ENCODE measurements around the gene AMH. TPM values are rescaled to one million over a fixed set of nuclear protein-coding genes. Genes with fewer than 3 reads are reported as not detected.

AMH gene
- total and polyA plus RNA-seq, 5 donors from 2014 or later: 3.5 TPM; not detected in 4

- peaks cover 5% of the 10 kb centered on the region for H3K36me3 Mint-ChIP-seq
- peaks cover 0 to 8% (median under 1%) of the 10 kb centered on the region in 4 donors for H3K4me1 Mint-ChIP-seq
- H3K27me3 ChIP-seq (ENCODE audit: control insufficient read depth, insufficient read depth, low read length): no peaks in the 10 kb centered on the region
- no peak for ATAC-seq (ENCODE audit: low read depth in 2 of 2)
- H3K4me3 ChIP-seq (ENCODE audit: low read depth, low read length): no peak overlapping the region
- no peaks in the 10 kb centered on the region for H3K27me3 Mint-ChIP-seq
- no peaks in the 10 kb centered on the region for H3K9me3 Mint-ChIP-seq
- peaks cover 3% of the 10 kb centered on the region for H3K4me1 ChIP-seq (ENCODE audit: control insufficient read depth, insufficient read depth, low read length, poor library complexity, severe bottlenecking)
- H3K4me3 Mint-ChIP-seq: peak overlapping the region in 1 of 4 donors; percentile 21
- DNase-seq: no peak
- no peak overlapping the region for H3K27ac ChIP-seq (ENCODE audit: insufficient read depth, low read length, poor library complexity, severe bottlenecking)
- H3K9me3 ChIP-seq (ENCODE audit: control insufficient read depth in 2 of 2, low read length in 2 of 2): no peaks in the 10 kb centered on the region
- no peak overlapping the region for H3K27ac Mint-ChIP-seq
- peaks cover 8% of the 10 kb centered on the region for H3K36me3 ChIP-seq (ENCODE audit: control insufficient read depth, insufficient read depth, low read length)
These were observed 20.7 kb upstream of the AMH start for GRCh38 chr19:2228157-2229030.

- H3K27me3 Mint-ChIP-seq: no peaks in the 10 kb centered on the region
- H3K4me1 ChIP-seq (ENCODE audit: control insufficient read depth, insufficient read depth, low read length, poor library complexity, severe bottlenecking): peaks cover 10% of the 10 kb centered on the region
- peaks cover 8% of the 10 kb centered on the region for H3K36me3 ChIP-seq (ENCODE audit: control insufficient read depth, insufficient read depth, low read length)
- H3K27ac Mint-ChIP-seq: no peak overlapping the region
- H3K9me3 ChIP-seq (ENCODE audit: control insufficient read depth in 2 of 2, low read length in 2 of 2): no peaks in the 10 kb centered on the region
- no peak overlapping the region for H3K27ac ChIP-seq (ENCODE audit: insufficient read depth, low read length, poor library complexity, severe bottlenecking)
- H3K27me3 ChIP-seq (ENCODE audit: control insufficient read depth, insufficient read depth, low read length): no peaks in the 10 kb centered on the region
- no peak for DNase-seq
- H3K4me1 Mint-ChIP-seq: peaks cover 0 to 13% (median 5%) of the 10 kb centered on the region in 4 donors
- peak overlapping the region in 1 of 4 donors; percentile 21 for H3K4me3 Mint-ChIP-seq
- ATAC-seq (ENCODE audit: low read depth in 2 of 2): no peak
- H3K36me3 Mint-ChIP-seq: peaks cover 5% of the 10 kb centered on the region
- H3K9me3 Mint-ChIP-seq: no peaks in the 10 kb centered on the region
- H3K4me3 ChIP-seq (ENCODE audit: low read depth, low read length): no peak overlapping the region
These were observed 19.8 kb upstream of the AMH start for GRCh38 chr19:2229103-2230032.

GRCh38 chr19:2230033-2230531 lies 19.0 kb upstream of the AMH start:
- H3K36me3 ChIP-seq (ENCODE audit: control insufficient read depth, insufficient read depth, low read length): peaks cover 5% of the 10 kb centered on the region
- Mint-ChIP-seq H3K9me3 (no peaks in the 10 kb centered on the region), H3K4me3 (peak overlapping the region in 1 of 4 donors; percentile 89), H3K4me1 (peaks cover 0 to 20% (median 8%) of the 10 kb centered on the region in 4 donors), H3K36me3 (no peaks in the 10 kb centered on the region), H3K27me3 (no peaks in the 10 kb centered on the region), H3K27ac (no peak overlapping the region)
- no peak for DNase-seq
- no peak overlapping the region for H3K27ac ChIP-seq (ENCODE audit: insufficient read depth, low read length, poor library complexity, severe bottlenecking)
- no peak for ATAC-seq (ENCODE audit: low read depth in 2 of 2)
- H3K9me3 ChIP-seq (ENCODE audit: control insufficient read depth in 2 of 2, low read length in 2 of 2): no peaks in the 10 kb centered on the region
- H3K27me3 ChIP-seq (ENCODE audit: control insufficient read depth, insufficient read depth, low read length): no peaks in the 10 kb centered on the region
- H3K4me1 ChIP-seq (ENCODE audit: control insufficient read depth, insufficient read depth, low read length, poor library complexity, severe bottlenecking): peaks cover 15% of the 10 kb centered on the region
- no peak overlapping the region for H3K4me3 ChIP-seq (ENCODE audit: low read depth, low read length)

GRCh38 chr19:2230807-2231533 lies 18.2 kb upstream of the AMH start:
- Mint-ChIP-seq H3K36me3 (no peaks in the 10 kb centered on the region), H3K4me3 (no peak overlapping the region)
- no peak overlapping the region for H3K4me3 ChIP-seq (ENCODE audit: low read depth, low read length)

GRCh38 chr19:2231621-2232221 lies 17.4 kb upstream of the AMH start:
- no peak overlapping the region for H3K4me3 Mint-ChIP-seq
- Histone ChIP-seq H3K4me1 (ENCODE audit: control insufficient read depth, insufficient read depth, low read length, poor library complexity, severe bottlenecking) (peaks cover 20% of the 10 kb centered on the region), H3K27me3 (ENCODE audit: control insufficient read depth, insufficient read depth, low read length) (no peaks in the 10 kb centered on the region), H3K9me3 (ENCODE audit: control insufficient read depth in 2 of 2, low read length in 2 of 2) (no peaks in the 10 kb centered on the region), H3K27ac (ENCODE audit: insufficient read depth, low read length, poor library complexity, severe bottlenecking) (no peak overlapping the region), H3K36me3 (ENCODE audit: control insufficient read depth, insufficient read depth, low read length) (peaks cover 2% of the 10 kb centered on the region), H3K4me3 (ENCODE audit: low read depth, low read length) (no peak overlapping the region)
- ATAC-seq (ENCODE audit: low read depth in 2 of 2): no peak
- no peak for DNase-seq
- H3K27ac Mint-ChIP-seq: no peak overlapping the region
- H3K36me3 Mint-ChIP-seq: peaks cover 6% of the 10 kb centered on the region
- no peaks in the 10 kb centered on the region for H3K27me3 Mint-ChIP-seq
- peaks cover 0 to 28% (median 14%) of the 10 kb centered on the region in 4 donors for H3K4me1 Mint-ChIP-seq
- H3K9me3 Mint-ChIP-seq: no peaks in the 10 kb centered on the region

More at GRCh38 chr19:2230807-2231533, 18.2 kb upstream of the AMH start:
- H3K27ac ChIP-seq (ENCODE audit: insufficient read depth, low read length, poor library complexity, severe bottlenecking): no peak overlapping the region
- H3K9me3 ChIP-seq (ENCODE audit: control insufficient read depth in 2 of 2, low read length in 2 of 2): no peaks in the 10 kb centered on the region
- peaks cover 0 to 23% (median 10%) of the 10 kb centered on the region in 4 donors for H3K4me1 Mint-ChIP-seq
- H3K36me3 ChIP-seq (ENCODE audit: control insufficient read depth, insufficient read depth, low read length): peaks cover 2% of the 10 kb centered on the region
- peaks cover 19% of the 10 kb centered on the region for H3K4me1 ChIP-seq (ENCODE audit: control insufficient read depth, insufficient read depth, low read length, poor library complexity, severe bottlenecking)
- no peaks in the 10 kb centered on the region for H3K9me3 Mint-ChIP-seq
- ATAC-seq (ENCODE audit: low read depth in 2 of 2) (no peak), DNase-seq (no peak)
- H3K27me3 Mint-ChIP-seq: no peaks in the 10 kb centered on the region
- H3K27ac Mint-ChIP-seq: no peak overlapping the region
- no peaks in the 10 kb centered on the region for H3K27me3 ChIP-seq (ENCODE audit: control insufficient read depth, insufficient read depth, low read length)

GRCh38 chr19:2232286-2233151 lies 16.6 kb upstream of the AMH start:
- Histone ChIP-seq H3K27me3 (ENCODE audit: control insufficient read depth, insufficient read depth, low read length) (no peaks in the 10 kb centered on the region), H3K9me3 (ENCODE audit: control insufficient read depth in 2 of 2, low read length in 2 of 2) (no peaks in the 10 kb centered on the region), H3K27ac (ENCODE audit: insufficient read depth, low read length, poor library complexity, severe bottlenecking) (no peak overlapping the region), H3K4me1 (ENCODE audit: control insufficient read depth, insufficient read depth, low read length, poor library complexity, severe bottlenecking) (peaks cover 28% of the 10 kb centered on the region), H3K36me3 (ENCODE audit: control insufficient read depth, insufficient read depth, low read length) (peaks cover 2% of the 10 kb centered on the region), H3K4me3 (ENCODE audit: low read depth, low read length) (no peak overlapping the region)
- ATAC-seq (ENCODE audit: low read depth in 2 of 2) (no peak), DNase-seq (no peak)
- Mint-ChIP-seq H3K9me3 (no peaks in the 10 kb centered on the region), H3K27ac (no peak overlapping the region), H3K4me1 (peaks cover 0 to 31% (median 16%) of the 10 kb centered on the region in 4 donors), H3K4me3 (peak overlapping the region in 3 of 4 donors; percentile 7 to 67 (median 32)), H3K36me3 (peaks cover 6% of the 10 kb centered on the region), H3K27me3 (no peaks in the 10 kb centered on the region)
